Kasumi-1 (cell line): ENCODE measurements around the gene CACNA1D.
"Not testable (repeated sequence)": the region's sequence is repeated elsewhere in the genome, so short reads cannot be mapped to it uniquely, and the experiment has no call there.

Experiments
- DNase-seq, 2 experiments: peaks; one replicate each; lab custom pipeline; 2025; lab: John Stamatoyannopoulos, UW

CACNA1D gene

DNA sequence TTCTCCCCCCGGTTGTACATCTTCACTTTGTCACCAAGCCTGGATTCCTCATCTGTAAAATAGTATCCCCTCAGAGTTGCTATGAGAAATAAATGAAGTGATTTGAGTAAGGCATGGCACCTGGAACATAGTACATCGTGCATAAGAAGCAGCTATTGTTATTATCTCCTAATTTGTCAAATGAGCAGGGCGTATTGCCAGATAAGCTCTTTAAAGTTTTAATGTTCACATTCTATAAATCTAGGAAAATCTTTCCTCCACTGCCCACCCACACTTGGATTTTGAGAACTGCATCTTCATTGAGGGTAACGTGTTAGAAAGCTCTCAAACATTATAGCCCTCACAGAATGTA lies 32.3 kb downstream of the CACNA1D start:
- no peak for DNase-seq

DNA sequence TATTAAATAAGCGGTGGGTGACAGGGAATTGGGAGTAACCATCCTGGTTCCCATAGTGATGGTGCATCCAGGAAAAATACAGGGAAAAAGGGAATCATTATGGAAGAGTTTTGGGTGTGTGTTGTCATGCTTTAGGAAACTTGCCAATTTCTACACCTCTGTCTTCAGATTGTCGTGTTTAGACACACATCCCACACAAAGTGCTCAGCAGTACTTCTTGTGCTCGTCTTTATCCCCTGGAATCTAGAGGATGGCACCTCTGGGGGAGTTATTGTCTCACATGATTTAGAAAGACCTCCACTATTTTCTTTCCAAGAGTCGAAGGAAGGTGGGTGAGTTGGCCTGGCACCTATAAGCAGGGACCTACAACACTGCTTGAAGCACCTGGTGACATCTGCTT lies 35.8 kb downstream of the CACNA1D start:
- no peak for DNase-seq

GRCh38 chr3:53531749-53532148 lies 37.3 kb downstream of the CACNA1D start:
- DNase-seq = no peak

DNA sequence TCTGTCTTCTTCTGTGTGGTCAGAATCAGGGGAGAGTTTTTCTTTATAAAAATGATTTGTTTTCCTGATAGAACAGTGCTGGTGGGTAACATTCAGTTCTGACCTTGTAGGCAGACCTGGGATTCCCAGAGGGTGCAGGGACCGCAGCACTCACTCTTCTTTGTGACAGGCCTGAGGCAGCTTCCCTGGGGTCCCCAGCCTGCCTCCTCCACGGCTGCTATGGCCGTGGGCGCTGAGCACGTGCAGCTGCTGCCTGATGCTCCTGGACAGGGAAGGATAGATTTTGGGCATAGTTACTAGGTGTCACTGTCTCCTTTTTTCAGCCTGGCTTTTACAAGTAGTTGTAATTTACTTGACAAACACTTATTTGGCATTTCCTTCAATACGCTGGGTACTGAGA lies 39.1 kb downstream of the CACNA1D start:
- DNase-seq = no peak

DNA sequence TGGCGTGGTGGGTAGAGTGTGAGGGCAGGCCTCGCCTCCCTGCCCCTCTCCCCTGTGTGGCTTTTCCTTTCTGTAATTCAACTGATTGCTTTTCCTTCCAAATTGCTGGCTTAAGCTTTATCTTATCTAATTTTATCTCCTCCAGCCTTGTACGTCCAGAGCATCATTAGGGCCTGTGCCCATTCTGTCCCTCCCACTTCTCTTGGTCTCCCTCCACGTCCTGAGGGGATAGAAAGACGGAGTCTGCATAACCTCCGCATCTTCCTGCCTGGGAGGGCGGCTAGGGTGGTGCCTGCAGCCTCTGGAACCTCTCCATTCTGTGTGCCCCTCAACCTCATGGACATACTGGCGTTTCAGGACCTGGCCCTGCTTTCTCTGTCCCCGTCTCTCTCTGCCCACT lies 39.8 kb downstream of the CACNA1D start:
- no peak for DNase-seq

GRCh38 chr3:53534676-53535400 lies 40.4 kb downstream of the CACNA1D start:
- no peak for DNase-seq

- DNase-seq = no peak
These were observed 41.9 kb downstream of the CACNA1D start for GRCh38 chr3:53536282-53536681.

GRCh38 chr3:53544357-53544756 lies 49.9 kb downstream of the CACNA1D start:
- no peak for DNase-seq

- DNase-seq = no peak
These were observed 51.0 kb downstream of the CACNA1D start for GRCh38 chr3:53545310-53545995.

DNA sequence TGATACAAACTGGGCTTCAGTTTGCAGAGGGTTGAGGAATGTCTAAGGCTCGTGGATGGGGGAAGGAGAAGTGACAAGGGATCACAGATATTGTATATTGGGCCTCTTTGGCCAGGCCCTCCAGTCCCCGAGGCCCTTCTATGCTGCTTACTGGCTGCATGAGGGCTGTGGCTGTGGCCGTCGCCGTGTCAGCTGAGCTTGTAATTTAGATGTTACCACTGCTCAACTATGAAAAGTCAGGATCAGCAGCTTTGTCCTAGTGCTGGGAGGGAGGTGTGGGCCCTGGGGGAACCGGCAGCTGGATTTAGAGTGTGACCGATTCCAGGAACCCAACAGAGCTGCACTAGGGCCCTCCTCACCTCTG lies 51.6 kb downstream of the CACNA1D start:
- no peak for DNase-seq

- DNase-seq = no peak
These were observed 52.9 kb downstream of the CACNA1D start for GRCh38 chr3:53547327-53547726.

- DNase-seq = no peak
These were observed 55.7 kb downstream of the CACNA1D start for GRCh38 chr3:53550005-53550620.

- DNase-seq = no peak
These were observed 56.9 kb downstream of the CACNA1D start for GRCh38 chr3:53551324-53551723.

GRCh38 chr3:53552730-53553129 lies 58.3 kb downstream of the CACNA1D start:
- no peak for DNase-seq

DNA sequence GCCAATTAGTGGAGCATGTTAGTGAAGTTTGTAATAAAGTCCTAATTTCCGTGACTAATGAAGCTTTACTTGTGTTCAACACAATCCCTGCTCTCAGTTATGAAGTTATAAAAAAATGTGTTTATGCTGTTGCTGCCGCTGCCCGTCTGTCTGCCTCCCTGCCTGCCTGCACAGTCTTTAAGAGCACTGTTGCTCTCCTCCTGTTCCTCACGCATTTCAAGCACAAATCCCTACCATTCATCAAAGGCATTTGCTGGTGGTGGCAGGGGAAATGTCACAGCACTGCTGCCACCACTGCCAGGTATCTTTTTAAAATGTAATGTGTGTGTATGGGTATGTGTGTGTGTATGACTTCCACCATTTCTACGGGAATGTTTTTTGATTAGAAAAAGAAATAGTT lies 58.8 kb downstream of the CACNA1D start:
- DNase-seq = no peak

DNA sequence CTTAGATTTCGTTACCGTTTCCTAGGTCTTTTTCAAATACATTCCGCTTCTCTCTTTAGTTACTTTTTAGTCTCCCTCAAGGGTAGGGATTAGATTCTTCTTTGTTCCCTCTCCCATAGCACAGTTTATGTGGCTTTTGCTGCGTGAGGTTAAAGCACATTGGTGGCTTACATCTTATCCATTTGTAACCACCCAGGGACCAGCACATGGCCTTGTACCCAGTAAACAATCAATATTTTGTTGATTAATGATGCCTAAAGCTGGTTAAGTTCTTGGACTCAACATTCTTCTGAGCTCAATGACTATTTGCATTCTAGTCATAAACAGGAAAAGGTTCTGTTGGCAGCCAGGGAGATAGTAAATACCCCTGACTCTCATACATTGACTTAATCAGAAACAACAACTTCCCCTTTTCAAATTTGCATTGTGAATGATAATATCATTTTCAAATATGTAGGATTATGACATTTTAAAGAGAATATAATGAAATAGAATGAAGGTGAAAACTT lies 60.2 kb downstream of the CACNA1D start:
- DNase-seq = no peak

GRCh38 chr3:53555068-53555588 lies 60.7 kb downstream of the CACNA1D start:
- DNase-seq = no peak

- DNase-seq = no peak
These were observed 72.2 kb downstream of the CACNA1D start for GRCh38 chr3:53566461-53567145.

GRCh38 chr3:53570081-53570480 lies 75.7 kb downstream of the CACNA1D start:
- no peak for DNase-seq

DNA sequence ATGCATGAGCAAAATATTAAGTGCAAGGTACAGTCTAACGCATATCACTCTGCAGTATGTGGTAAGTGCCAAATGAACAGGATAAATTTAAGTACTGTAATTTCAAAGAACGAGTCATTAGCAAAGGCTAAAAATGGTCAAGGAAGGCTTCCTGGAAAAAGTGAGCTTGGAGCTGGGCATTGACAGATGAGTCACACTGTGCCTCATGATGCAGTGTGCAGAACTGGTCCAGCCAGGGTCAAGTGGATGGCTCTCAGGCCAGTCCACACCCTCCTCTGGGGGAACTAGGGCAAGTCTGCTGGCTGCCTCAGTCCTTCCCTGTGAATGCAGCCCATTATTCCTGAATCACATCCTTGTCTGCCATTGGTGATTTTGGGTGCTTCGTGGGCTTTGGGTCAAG lies 76.3 kb downstream of the CACNA1D start:
- no peak for DNase-seq

GRCh38 chr3:53571264-53571663 lies 76.9 kb downstream of the CACNA1D start:
- no peak for DNase-seq

- DNase-seq = not testable (repeated sequence)
These were observed 77.8 kb downstream of the CACNA1D start for GRCh38 chr3:53572184-53572583.
